Upper lobe of right lung (tissue), 1 donor: Measurements from ENCODE around the gene LAMA5. TPM values are rescaled to one million over a fixed set of nuclear protein-coding genes. Genes with fewer than 3 reads are reported as not detected.
A peak's percentile ranks its signal among the peaks of the same experiment; 100 is the strongest.

Source experiments
- ATAC-seq: fragments of 200-7000 bp; cut with Tn5 transposase; one replicate; pipeline ENCODE4 v1.9.1; 2020; ENCODE audit warnings: mild to moderate bottlenecking, moderate library complexity
- DNase-seq: peaks from one replicate; pipeline ENCODE4 v3.0.0-alpha.2; 2020
- H3K27ac ChIP-seq: fragments of 200-600 bp; one replicate; pipeline ENCODE4 v1.8.0; 2022
- H3K27me3 ChIP-seq: fragments of 200-600 bp; one replicate; pipeline ENCODE4 v1.8.0; 2022; ENCODE audit warnings: mild to moderate bottlenecking
- H3K36me3 ChIP-seq: fragments of 200-600 bp; one replicate; pipeline ENCODE4 v1.8.0; 2022
- H3K4me1 ChIP-seq: fragments of 200-600 bp; one replicate; pipeline ENCODE4 v1.8.0; 2022
- H3K4me3 ChIP-seq: fragments of 200-600 bp; one replicate; pipeline ENCODE4 v1.8.0; 2022; ENCODE audit warnings: mild to moderate bottlenecking
- H3K9me3 ChIP-seq: fragments of 200-600 bp; one replicate; pipeline ENCODE4 v1.8.0; 2022
- CTCF ChIP-seq: fragments of 200-600 bp; IDR thresholded peaks from one replicate; pipeline ENCODE4 v1.8.0; 2022; ENCODE audit warnings: antibody characterized with exemption
- intact Hi-C: fragments of 100-400 bp; cut with DNase I; formaldehyde crosslinking; loops from one replicate; pipeline ENCODE4 v1.11.0; 2022
- total RNA-seq: library from RNA; stranded (reverse); fragmentation: NEBNext Ultra II Directional; extraction: Animal tissue kit (Norgen Biotek cat#: 25700); gene quantifications from one replicate; pipeline ENCODE4 v1.2.1, GENCODE V29; 2021
- donor health status: DM: no; HTN: yes; CAD: no; lungs with severe emphysema.

The LAMA5 gene
- total RNA-seq, 1 donor from 2014 or later, result 279 TPM

- H3K4me1 ChIP-seq, result peaks cover 22% of the 10 kb centered on the region
- no peaks in the 10 kb centered on the region for H3K27me3 ChIP-seq
- H3K36me3 ChIP-seq, result peaks cover 30% of the 10 kb centered on the region
Measured at GRCh38 chr20:62302341-62303061, 64.6 kb downstream of the LAMA5 start, which contains the start of gene ADRM1. ADRM1 (plus strand) TSS chr20:62302997; CDS start chr20:62303569, 572 bp downstream.

GRCh38 chr20:62301773-62302340 lies 65.3 kb downstream of the LAMA5 start:
- H3K27ac ChIP-seq, result peak overlapping the region; percentile 97
- no peaks in the 10 kb centered on the region for H3K27me3 ChIP-seq
- H3K4me3 ChIP-seq, result peak overlapping the region; percentile 83
- peaks cover 23% of the 10 kb centered on the region for H3K36me3 ChIP-seq
- ATAC-seq (peak; percentile 72), DNase-seq (peak; percentile 95)
- peak; percentile 92 for TF ChIP-seq CTCF
- peaks cover 22% of the 10 kb centered on the region for H3K4me1 ChIP-seq
- intact Hi-C loops, result loop anchor here (5.0 kb wide), 1 partner anchor 75 kb away; no protein-coding TSS in a partner anchor
- no peaks in the 10 kb centered on the region for H3K9me3 ChIP-seq

More at GRCh38 chr20:62302341-62303061, 64.6 kb downstream of the LAMA5 start, which contains the start of gene ADRM1:
- peak; percentile 98 for DNase-seq
- peak; percentile 94 for TF ChIP-seq CTCF
- Histone ChIP-seq H3K4me3 (peak within 1 kb of the TSS; percentile 83), H3K9me3 (no peaks in the 10 kb centered on the region), H3K27ac (peak within 1 kb of the TSS; percentile 97)
- peak; percentile 92 for ATAC-seq
- intact Hi-C loops, result loop anchor here (5.0 kb wide), 1 partner anchor 75 kb away; no protein-coding TSS in a partner anchor

- Histone ChIP-seq H3K36me3 (peaks cover 17% of the 10 kb centered on the region), H3K27ac (peak overlapping the region; percentile 97)
Measured at GRCh38 chr20:62301111-62301668, 65.9 kb downstream of the LAMA5 start.

GRCh38 chr20:62300319-62300718 lies 66.8 kb downstream of the LAMA5 start:
- no peak for ATAC-seq
- H3K27ac ChIP-seq, result no peak overlapping the region
- H3K27me3 ChIP-seq, result no peaks in the 10 kb centered on the region
- TF ChIP-seq CTCF, result no peak
- H3K4me3 ChIP-seq, result no peak overlapping the region
- peaks cover 16% of the 10 kb centered on the region for H3K36me3 ChIP-seq
- peaks cover 19% of the 10 kb centered on the region for H3K4me1 ChIP-seq
- H3K9me3 ChIP-seq, result no peaks in the 10 kb centered on the region
- DNase-seq, result no peak
- intact Hi-C loops, result loop anchor here (5.0 kb wide), 1 partner anchor 77 kb away; no protein-coding TSS in a partner anchor

More at GRCh38 chr20:62301111-62301668, 65.9 kb downstream of the LAMA5 start:
- DNase-seq (no peak), ATAC-seq (no peak)
- Histone ChIP-seq H3K9me3 (no peaks in the 10 kb centered on the region), H3K4me1 (peaks cover 22% of the 10 kb centered on the region), H3K27me3 (no peaks in the 10 kb centered on the region), H3K4me3 (no peak overlapping the region)
- no peak for TF ChIP-seq CTCF
- intact Hi-C loops, result loop anchor here (5.0 kb wide), 1 partner anchor 76 kb away; no protein-coding TSS in a partner anchor

- Histone ChIP-seq H3K36me3 (peaks cover 14% of the 10 kb centered on the region), H3K4me1 (peaks cover 13% of the 10 kb centered on the region), H3K27me3 (no peaks in the 10 kb centered on the region), H3K27ac (no peak overlapping the region), H3K4me3 (no peak overlapping the region), H3K9me3 (no peaks in the 10 kb centered on the region)
- DNase-seq, result no peak
- TF ChIP-seq CTCF, result no peak
- intact Hi-C loops, result loop anchor here (5.0 kb wide), 1 partner anchor 78 kb away; no protein-coding TSS in a partner anchor
- ATAC-seq, result no peak
Measured at GRCh38 chr20:62299666-62300236, 67.4 kb downstream of the LAMA5 start.
